ENCODE measurements around the gene PHETA1. TPM values are rescaled to one million over a fixed set of nuclear protein-coding genes. Genes with fewer than 3 reads are reported as not detected.
"Not testable (repeated sequence)": the region's sequence is repeated elsewhere in the genome, so short reads cannot be mapped to it uniquely, and the experiment has no call there.

Gene PHETA1
- total RNA-seq, 4 donors from 2014 or later, result 6.3 to 16.0 (median 8.2) TPM

GRCh38 chr12:111338096-111338495 is 30.8 kb downstream of the PHETA1 start:
- WGBS, 2 donors (ENCODE audit: low coverage in 1 of 2), result 71% methylated on average over 6 of the region's 12 CpGs; no CpG with 5 or more reads in 1 of the 2 donors
- H3K36me3 ChIP-seq, result no peaks in the 10 kb centered on the region
- peaks cover 3% of the 10 kb centered on the region for H3K27me3 ChIP-seq
- H3K9me3 ChIP-seq, result peaks cover 0 to 3% (median 0%) of the 10 kb centered on the region in 3 donors
- ATAC-seq, result no peak
- H3K4me3 ChIP-seq, result no peak overlapping the region
- H3K4me1 ChIP-seq, result no peaks in the 10 kb centered on the region
- H3K27ac ChIP-seq, result no peak overlapping the region
- TF ChIP-seq POLR2AphosphoS5 (IDR thresholded peaks at IDR 0.05) (no peak), POLR2A (IDR thresholded peaks at IDR 0.05) (no peak), EP300 (IDR thresholded peaks at IDR 0.05) (no peak)
- TF ChIP-seq, protein P1, sequence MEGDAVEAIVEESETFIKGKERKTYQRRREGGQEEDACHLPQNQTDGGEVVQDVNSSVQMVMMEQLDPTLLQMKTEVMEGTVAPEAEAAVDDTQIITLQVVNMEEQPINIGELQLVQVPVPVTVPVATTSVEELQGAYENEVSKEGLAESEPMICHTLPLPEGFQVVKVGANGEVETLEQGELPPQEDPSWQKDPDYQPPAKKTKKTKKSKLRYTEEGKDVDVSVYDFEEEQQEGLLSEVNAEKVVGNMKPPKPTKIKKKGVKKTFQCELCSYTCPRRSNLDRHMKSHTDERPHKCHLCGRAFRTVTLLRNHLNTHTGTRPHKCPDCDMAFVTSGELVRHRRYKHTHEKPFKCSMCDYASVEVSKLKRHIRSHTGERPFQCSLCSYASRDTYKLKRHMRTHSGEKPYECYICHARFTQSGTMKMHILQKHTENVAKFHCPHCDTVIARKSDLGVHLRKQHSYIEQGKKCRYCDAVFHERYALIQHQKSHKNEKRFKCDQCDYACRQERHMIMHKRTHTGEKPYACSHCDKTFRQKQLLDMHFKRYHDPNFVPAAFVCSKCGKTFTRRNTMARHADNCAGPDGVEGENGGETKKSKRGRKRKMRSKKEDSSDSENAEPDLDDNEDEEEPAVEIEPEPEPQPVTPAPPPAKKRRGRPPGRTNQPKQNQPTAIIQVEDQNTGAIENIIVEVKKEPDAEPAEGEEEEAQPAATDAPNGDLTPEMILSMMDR (IDR thresholded peaks at IDR 0.05), result no peak

DNA sequence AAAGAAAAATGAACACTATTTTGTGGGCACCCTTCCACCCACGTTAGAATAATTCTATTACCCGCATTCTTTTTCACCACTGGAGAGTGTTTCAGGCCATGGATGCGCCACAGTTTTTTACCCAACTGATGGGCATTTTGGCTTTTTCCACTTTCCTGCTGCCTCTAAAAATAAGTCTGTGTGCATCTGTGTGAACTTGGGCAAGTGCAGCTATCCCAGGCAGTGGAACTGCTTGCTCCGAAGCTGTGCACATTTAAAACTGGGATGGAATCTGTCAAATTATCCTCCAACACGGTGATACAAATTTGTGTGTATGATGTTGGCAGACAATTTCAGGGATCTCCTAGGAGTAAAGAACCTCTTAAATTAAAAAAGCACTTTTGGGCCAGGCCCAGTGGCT is 31.5 kb downstream of the PHETA1 start:
- Histone ChIP-seq H3K27me3 (peaks cover 6% of the 10 kb centered on the region), H3K36me3 (no peaks in the 10 kb centered on the region), H3K4me1 (no peaks in the 10 kb centered on the region), H3K4me3 (no peak overlapping the region), H3K9me3 (no peaks in the 10 kb centered on the region), H3K27ac (no peak overlapping the region)
- ATAC-seq, result no peak
- WGBS, 2 donors (ENCODE audit: low coverage in 1 of 2), result 58 to 83% methylated on average over 4 to 5 of the region's 5 CpGs
- TF ChIP-seq, protein P1 (IDR thresholded peaks at IDR 0.05), result no peak
- TF ChIP-seq POLR2A (IDR thresholded peaks at IDR 0.05), result no peak
- no peak for TF ChIP-seq POLR2AphosphoS5 (IDR thresholded peaks at IDR 0.05)
- TF ChIP-seq EP300 (IDR thresholded peaks at IDR 0.05), result no peak

- H3K9me3 ChIP-seq, ATAC-seq, H3K27ac ChIP-seq, H3K36me3 ChIP-seq, H3K4me3 ChIP-seq, H3K4me1 ChIP-seq: not testable (repeated sequence)
- peaks cover 11% of the 10 kb centered on the region for H3K27me3 ChIP-seq
- 91 to 94% methylated on average over 5 to 6 of the region's 6 CpGs for WGBS, 2 donors (ENCODE audit: low coverage in 1 of 2)
These were observed 32.5 kb downstream of the PHETA1 start for GRCh38 chr12:111336411-111336810.

- WGBS, 2 donors (ENCODE audit: low coverage in 1 of 2), result 46 to 82% methylated on average over 3 to 5 of the region's 7 CpGs
- Histone ChIP-seq H3K27me3 (peaks cover 13% of the 10 kb centered on the region), H3K4me1 (no peaks in the 10 kb centered on the region), H3K27ac (no peak overlapping the region), H3K9me3 (no peaks in the 10 kb centered on the region), H3K4me3 (no peak overlapping the region), H3K36me3 (no peaks in the 10 kb centered on the region)
- ATAC-seq, result no peak
- TF ChIP-seq POLR2AphosphoS5 (IDR thresholded peaks at IDR 0.05), result no peak
- TF ChIP-seq, protein P1 (IDR thresholded peaks at IDR 0.05), result no peak
- TF ChIP-seq POLR2A (IDR thresholded peaks at IDR 0.05), result no peak
- no peak for TF ChIP-seq EP300 (IDR thresholded peaks at IDR 0.05)
These were observed 33.1 kb downstream of the PHETA1 start for GRCh38 chr12:111335811-111336210.

GRCh38 chr12:111335301-111335700 is 33.6 kb downstream of the PHETA1 start:
- not testable (repeated sequence) for H3K4me1 ChIP-seq, H3K4me3 ChIP-seq, H3K9me3 ChIP-seq, H3K36me3 ChIP-seq, ATAC-seq, H3K27ac ChIP-seq
- H3K27me3 ChIP-seq, result peaks cover 13% of the 10 kb centered on the region
- WGBS, 2 donors (ENCODE audit: low coverage in 1 of 2), result 85 to 100% methylated on average over 2 to 10 of the region's 10 CpGs

DNA sequence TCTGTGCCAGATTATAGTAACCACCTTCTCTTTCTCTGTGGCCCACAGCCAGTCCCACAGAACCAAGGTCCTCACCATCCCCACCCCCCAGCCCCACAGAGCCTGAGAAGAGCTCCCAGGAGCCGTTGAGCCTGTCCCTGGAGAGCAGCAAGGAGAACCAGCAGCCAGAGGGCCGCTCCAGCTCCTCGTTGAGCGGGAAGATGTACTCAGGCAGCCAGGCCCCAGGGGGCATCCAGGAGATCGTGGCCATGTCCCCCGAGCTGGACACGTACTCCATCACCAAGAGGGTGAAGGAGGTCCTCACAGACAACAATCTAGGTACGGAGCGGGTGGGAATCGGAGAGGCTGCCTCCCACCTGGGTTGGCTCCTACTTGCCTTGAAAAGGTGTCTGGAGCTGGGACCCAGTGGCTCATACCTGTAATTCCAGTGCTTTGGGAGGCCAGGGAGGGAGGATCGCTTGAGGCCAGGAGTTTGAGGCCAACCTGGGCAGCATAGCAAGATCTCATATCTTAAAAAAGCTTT is 34.4 kb downstream of the PHETA1 start:
- 83 to 100% methylated on average over 1 to 5 of the region's 11 CpGs for WGBS, 2 donors (ENCODE audit: low coverage in 1 of 2)
- Histone ChIP-seq H3K9me3 (no peaks in the 10 kb centered on the region), H3K4me1 (no peaks in the 10 kb centered on the region), H3K27me3 (peaks cover 22% of the 10 kb centered on the region), H3K36me3 (no peaks in the 10 kb centered on the region), H3K4me3 (no peak overlapping the region), H3K27ac (no peak overlapping the region)
- no peak for TF ChIP-seq POLR2A (IDR thresholded peaks at IDR 0.05)
- no peak for ATAC-seq
